HepG2 (cell line): Measurements from ENCODE around the gene DISP1. TPM values are rescaled to one million over a fixed set of nuclear protein-coding genes. Genes with fewer than 3 reads are reported as not detected.
A peak's percentile ranks its signal among the peaks of the same experiment; 100 is the strongest.

Source experiments
- ARNTL ChIP-seq: sonication (generic); formaldehyde crosslinking; IDR thresholded peaks from 2 replicates; pipeline ENCODE4 v1.4.0; 2020; ENCODE audit warnings: mild to moderate bottlenecking, missing genetic modification reagents
- CBX2 ChIP-seq, 2 experiments: fragments of 200-600 bp in 1 of 2; sonication (generic); formaldehyde crosslinking in 1 of 2; IDR thresholded peaks; 2 replicates each; pipeline versions ENCODE4 v1.7.0 to v1.8.1; 2018 to 2022; ENCODE audit warnings: low read depth in 2 of 2, low read length in 1 of 2, mild to moderate bottlenecking in 1 of 2, missing genetic modification reagents in 1 of 2
- DMAP1 ChIP-seq: IDR thresholded peaks from 2 replicates; pipeline ENCODE4 v1.6.1; 2016
- IRF2 ChIP-seq: IDR thresholded peaks from 2 replicates; pipeline ENCODE4 v1.6.1; 2018; ENCODE audit warnings: missing genetic modification reagents, missing compliant biosample characterization
- MBNL3 ChIP-seq: fragments of 250-450 bp; sonication (Bioruptor Pico); conservative IDR thresholded peaks from 2 replicates; pipeline ENCODE4 v1.8.0; 2022; ENCODE audit warnings: mild to moderate bottlenecking, inconsistent platforms
- REXO4 ChIP-seq: sonication (generic); formaldehyde crosslinking; IDR thresholded peaks from 2 replicates; pipeline ENCODE4 v1.8.0; 2022; ENCODE audit warnings: missing genetic modification reagents, mild to moderate bottlenecking, borderline replicate concordance
- SOX6 ChIP-seq, 2 experiments: fragments of 450-650 bp in 1 of 2; sonication (generic) in 1 of 2; formaldehyde crosslinking in 1 of 2; IDR thresholded peaks; 2 replicates each; pipeline versions ENCODE4 v1.4.0 to v1.6.1; 2017 to 2020; ENCODE audit warnings: antibody characterized with exemption in 1 of 2, mild to moderate bottlenecking in 1 of 2, missing genetic modification reagents in 1 of 2
- ZNF160 ChIP-seq: sonication (generic); formaldehyde crosslinking; IDR thresholded peaks from 2 replicates; pipeline ENCODE4 v1.8.0; 2022; ENCODE audit warnings: mild to moderate bottlenecking, inconsistent platforms, missing genetic modification reagents
- ZNF234 ChIP-seq: sonication (generic); formaldehyde crosslinking; conservative IDR thresholded peaks from 2 replicates; pipeline ENCODE4 v1.5.1; 2020; ENCODE audit warnings: mild to moderate bottlenecking, missing genetic modification reagents
- ZNF562 ChIP-seq: sonication (generic); formaldehyde crosslinking; IDR thresholded peaks from 2 replicates; pipeline ENCODE4 v1.8.0; 2022; ENCODE audit warnings: missing genetic modification reagents, borderline replicate concordance
- ZNF768 ChIP-seq: sonication (generic); formaldehyde crosslinking; IDR thresholded peaks from 2 replicates; pipeline ENCODE4 v1.4.0; 2020; ENCODE audit warnings: missing genetic modification reagents
- ZSCAN22 ChIP-seq: sonication (generic); formaldehyde crosslinking; IDR thresholded peaks from 2 replicates; pipeline ENCODE4 v1.4.0; 2020; ENCODE audit warnings: mild to moderate bottlenecking, missing genetic modification reagents
- ZSCAN31 ChIP-seq: sonication (generic); formaldehyde crosslinking; IDR thresholded peaks from 2 replicates; pipeline ENCODE4 v1.5.0; 2020; ENCODE audit warnings: low read depth, mild to moderate bottlenecking, missing genetic modification reagents
- polyA plus RNA-seq, 8 experiments: library from polyadenylated mRNA; depleted of rRNA in 3 of 8; stranded (reverse) in 7 of 8; unstranded in 1 of 8; fragments of >200 nt; fragmentation: Illumina TruSeq in 4 of 8; extraction: Trizol in 4 of 8; gene quantifications; 2 replicates each; pipeline versions ENCODE4 v1.2.1 to v1.2.3, GENCODE V29; 2011 to 2016; ENCODE audit warnings: low read depth in 4 of 8, missing spikeins in 1 of 8, mixed read lengths in 1 of 8; ENCODE audit not compliant: insufficient read depth in 1 of 8
- total RNA-seq, 5 experiments: library from RNA; depleted of rRNA; stranded (reverse); fragments of >200 nt; fragmentation: Illumina TruSeq; extraction: Trizol; gene quantifications; 2 replicates each; pipeline ENCODE4 v1.2.3, GENCODE V29; 2016; ENCODE audit warnings: low read depth in 1 of 5
- TF ChIP-seq, protein P1 (sequence below): sonication (generic); formaldehyde crosslinking; conservative IDR thresholded peaks from 2 replicates; pipeline ENCODE4 v1.8.1; 2023; ENCODE audit warnings: missing genetic modification reagents
- TF ChIP-seq, protein P2 (sequence below): sonication (generic); formaldehyde crosslinking; IDR thresholded peaks from 2 replicates; pipeline ENCODE4 v1.4.0; 2020; ENCODE audit warnings: missing genetic modification reagents, mild to moderate bottlenecking, borderline replicate concordance
- TF ChIP-seq, protein P3 (sequence below): sonication (generic); formaldehyde crosslinking; IDR thresholded peaks from 2 replicates; pipeline ENCODE4 v1.8.0; 2023; ENCODE audit warnings: mild to moderate bottlenecking, missing genetic modification reagents
- TF ChIP-seq, protein P4 (sequence below): IDR thresholded peaks from 2 replicates; pipeline ENCODE4 v1.6.1; 2012; ENCODE audit warnings: low read depth, low read length, improper control_type of control experiment
- TF ChIP-seq, protein P5 (sequence below): sonication (generic); formaldehyde crosslinking; IDR thresholded peaks from 2 replicates; pipeline ENCODE4 v1.4.0; 2020; ENCODE audit warnings: mild to moderate bottlenecking, missing genetic modification reagents
- TF ChIP-seq, protein P6 (sequence below): sonication (generic); formaldehyde crosslinking; IDR thresholded peaks from 2 replicates; pipeline ENCODE4 v1.4.0; 2020; ENCODE audit warnings: missing genetic modification reagents

Gene DISP1
- total and polyA plus RNA-seq, 2 of the 13 experiments (the other 11 are each of a cell fraction or from before 2014, with no cell fraction given) = 1.9 to 2.0 TPM

DNA sequence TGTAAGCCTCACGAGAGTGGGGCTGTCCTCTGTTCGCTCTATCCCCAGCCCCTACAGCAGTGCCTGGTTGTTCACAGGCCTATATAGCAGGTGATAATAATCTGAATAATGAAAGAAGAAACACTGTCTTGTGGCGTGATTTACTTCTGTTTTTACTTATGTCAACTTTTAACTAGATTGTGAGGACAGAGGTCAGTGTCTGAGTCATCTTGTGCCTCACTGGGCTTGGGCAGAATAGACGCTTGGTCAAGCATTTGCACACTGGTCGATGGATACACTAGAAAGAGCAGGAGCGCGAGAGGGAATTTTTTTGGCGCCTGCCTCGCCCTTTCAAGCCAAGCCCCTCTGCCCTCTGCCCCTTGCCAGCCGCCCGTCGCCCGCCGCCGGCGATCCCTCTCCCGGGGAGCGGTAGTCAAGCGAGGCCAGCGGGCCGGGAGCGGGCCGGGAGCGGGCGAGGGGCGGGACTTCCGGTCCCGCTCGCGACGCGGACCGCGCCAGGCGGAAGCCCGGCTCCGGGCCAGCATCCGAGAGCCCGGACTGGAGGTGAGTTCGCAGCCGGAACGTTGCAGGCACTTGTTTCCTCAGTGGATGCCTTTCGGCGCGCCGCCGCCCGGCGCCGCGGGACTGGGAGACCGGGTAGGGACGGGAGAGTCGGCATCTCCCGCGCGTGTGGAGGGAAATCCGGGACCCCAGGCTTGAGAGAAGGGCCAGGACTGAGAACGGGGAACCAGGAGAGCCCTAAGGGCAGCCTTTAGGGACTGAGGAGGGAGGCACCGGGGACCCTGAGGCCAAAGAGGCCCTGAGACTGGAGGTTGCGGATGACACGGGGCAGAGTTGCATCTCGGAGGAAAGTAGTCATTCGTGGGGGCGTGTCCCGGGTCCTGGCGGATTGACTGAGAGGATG lies at the start of gene DISP1 (continued):
- TF ChIP-seq, protein P1, sequence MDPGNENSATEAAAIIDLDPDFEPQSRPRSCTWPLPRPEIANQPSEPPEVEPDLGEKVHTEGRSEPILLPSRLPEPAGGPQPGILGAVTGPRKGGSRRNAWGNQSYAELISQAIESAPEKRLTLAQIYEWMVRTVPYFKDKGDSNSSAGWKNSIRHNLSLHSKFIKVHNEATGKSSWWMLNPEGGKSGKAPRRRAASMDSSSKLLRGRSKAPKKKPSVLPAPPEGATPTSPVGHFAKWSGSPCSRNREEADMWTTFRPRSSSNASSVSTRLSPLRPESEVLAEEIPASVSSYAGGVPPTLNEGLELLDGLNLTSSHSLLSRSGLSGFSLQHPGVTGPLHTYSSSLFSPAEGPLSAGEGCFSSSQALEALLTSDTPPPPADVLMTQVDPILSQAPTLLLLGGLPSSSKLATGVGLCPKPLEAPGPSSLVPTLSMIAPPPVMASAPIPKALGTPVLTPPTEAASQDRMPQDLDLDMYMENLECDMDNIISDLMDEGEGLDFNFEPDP (CRISPR knock-in tag) = no peak
- TF ChIP-seq ARNTL (CRISPR knock-in tag) = no peak
- TF ChIP-seq, protein P2, sequence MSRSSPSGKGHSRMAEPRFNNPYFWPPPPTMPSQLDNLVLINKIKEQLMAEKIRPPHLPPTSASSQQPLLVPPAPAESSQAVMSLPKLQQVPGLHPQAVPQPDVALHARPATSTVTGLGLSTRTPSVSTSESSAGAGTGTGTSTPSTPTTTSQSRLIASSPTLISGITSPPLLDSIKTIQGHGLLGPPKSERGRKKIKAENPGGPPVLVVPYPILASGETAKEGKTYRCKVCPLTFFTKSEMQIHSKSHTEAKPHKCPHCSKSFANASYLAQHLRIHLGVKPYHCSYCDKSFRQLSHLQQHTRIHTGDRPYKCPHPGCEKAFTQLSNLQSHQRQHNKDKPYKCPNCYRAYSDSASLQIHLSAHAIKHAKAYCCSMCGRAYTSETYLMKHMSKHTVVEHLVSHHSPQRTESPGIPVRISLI = no peak
- TF ChIP-seq ZNF562 (CRISPR knock-in tag) = no peak
- no peak for TF ChIP-seq IRF2 (CRISPR knock-in tag)
- TF ChIP-seq DMAP1 = no peak
- TF ChIP-seq, protein P3, sequence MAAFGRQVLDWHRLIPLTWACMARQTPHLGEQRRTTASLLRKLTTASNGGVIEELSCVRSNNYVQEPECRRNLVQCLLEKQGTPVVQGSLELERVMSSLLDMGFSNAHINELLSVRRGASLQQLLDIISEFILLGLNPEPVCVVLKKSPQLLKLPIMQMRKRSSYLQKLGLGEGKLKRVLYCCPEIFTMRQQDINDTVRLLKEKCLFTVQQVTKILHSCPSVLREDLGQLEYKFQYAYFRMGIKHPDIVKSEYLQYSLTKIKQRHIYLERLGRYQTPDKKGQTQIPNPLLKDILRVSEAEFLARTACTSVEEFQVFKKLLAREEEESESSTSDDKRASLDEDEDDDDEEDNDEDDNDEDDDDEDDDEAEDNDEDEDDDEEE (CRISPR knock-in tag) = no peak
- TF ChIP-seq ZSCAN31 (CRISPR knock-in tag) = 0 out of 2 replicates have a peak, but pooled peaks have one; percentile 42
- TF ChIP-seq ZNF768 (CRISPR knock-in tag) = peak; percentile 72; the same call in 1 of the 2 replicates
- TF ChIP-seq, protein P4, sequence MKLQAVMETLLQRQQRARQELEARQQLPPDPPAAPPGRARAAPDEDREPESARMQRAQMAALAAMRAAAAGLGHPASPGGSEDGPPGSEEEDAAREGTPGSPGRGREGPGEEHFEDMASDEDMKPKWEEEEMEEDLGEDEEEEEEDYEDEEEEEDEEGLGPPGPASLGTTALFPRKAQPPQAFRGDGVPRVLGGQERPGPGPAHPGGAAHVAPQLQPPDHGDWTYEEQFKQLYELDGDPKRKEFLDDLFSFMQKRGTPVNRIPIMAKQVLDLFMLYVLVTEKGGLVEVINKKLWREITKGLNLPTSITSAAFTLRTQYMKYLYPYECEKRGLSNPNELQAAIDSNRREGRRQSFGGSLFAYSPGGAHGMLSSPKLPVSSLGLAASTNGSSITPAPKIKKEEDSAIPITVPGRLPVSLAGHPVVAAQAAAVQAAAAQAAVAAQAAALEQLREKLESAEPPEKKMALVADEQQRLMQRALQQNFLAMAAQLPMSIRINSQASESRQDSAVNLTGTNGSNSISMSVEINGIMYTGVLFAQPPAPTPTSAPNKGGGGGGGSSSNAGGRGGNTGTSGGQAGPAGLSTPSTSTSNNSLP = no peak
- no peak for TF ChIP-seq ZSCAN22 (CRISPR knock-in tag)
- no peak for TF ChIP-seq MBNL3 (CRISPR knock-in tag)
- no peak for TF ChIP-seq ZNF160 (CRISPR knock-in tag)
- TF ChIP-seq, protein P5, sequence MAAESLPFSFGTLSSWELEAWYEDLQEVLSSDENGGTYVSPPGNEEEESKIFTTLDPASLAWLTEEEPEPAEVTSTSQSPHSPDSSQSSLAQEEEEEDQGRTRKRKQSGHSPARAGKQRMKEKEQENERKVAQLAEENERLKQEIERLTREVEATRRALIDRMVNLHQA (CRISPR knock-in tag) = no peak
- no peak for TF ChIP-seq SOX6 (IDR thresholded peaks at IDR 0.05)
- peak; percentile 25; the same call in 1 of the 2 replicates for TF ChIP-seq SOX6 (CRISPR knock-in tag; IDR thresholded peaks at IDR 0.05)
- TF ChIP-seq REXO4 (CRISPR knock-in tag) = no peak
- no peak for TF ChIP-seq ZNF234
- TF ChIP-seq, protein P6, sequence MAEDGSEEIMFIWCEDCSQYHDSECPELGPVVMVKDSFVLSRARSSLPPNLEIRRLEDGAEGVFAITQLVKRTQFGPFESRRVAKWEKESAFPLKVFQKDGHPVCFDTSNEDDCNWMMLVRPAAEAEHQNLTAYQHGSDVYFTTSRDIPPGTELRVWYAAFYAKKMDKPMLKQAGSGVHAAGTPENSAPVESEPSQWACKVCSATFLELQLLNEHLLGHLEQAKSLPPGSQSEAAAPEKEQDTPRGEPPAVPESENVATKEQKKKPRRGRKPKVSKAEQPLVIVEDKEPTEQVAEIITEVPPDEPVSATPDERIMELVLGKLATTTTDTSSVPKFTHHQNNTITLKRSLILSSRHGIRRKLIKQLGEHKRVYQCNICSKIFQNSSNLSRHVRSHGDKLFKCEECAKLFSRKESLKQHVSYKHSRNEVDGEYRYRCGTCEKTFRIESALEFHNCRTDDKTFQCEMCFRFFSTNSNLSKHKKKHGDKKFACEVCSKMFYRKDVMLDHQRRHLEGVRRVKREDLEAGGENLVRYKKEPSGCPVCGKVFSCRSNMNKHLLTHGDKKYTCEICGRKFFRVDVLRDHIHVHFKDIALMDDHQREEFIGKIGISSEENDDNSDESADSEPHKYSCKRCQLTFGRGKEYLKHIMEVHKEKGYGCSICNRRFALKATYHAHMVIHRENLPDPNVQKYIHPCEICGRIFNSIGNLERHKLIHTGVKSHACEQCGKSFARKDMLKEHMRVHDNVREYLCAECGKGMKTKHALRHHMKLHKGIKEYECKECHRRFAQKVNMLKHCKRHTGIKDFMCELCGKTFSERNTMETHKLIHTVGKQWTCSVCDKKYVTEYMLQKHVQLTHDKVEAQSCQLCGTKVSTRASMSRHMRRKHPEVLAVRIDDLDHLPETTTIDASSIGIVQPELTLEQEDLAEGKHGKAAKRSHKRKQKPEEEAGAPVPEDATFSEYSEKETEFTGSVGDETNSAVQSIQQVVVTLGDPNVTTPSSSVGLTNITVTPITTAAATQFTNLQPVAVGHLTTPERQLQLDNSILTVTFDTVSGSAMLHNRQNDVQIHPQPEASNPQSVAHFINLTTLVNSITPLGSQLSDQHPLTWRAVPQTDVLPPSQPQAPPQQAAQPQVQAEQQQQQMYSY (CRISPR knock-in tag) = peak; percentile 84
- no peak for TF ChIP-seq CBX2 (IDR thresholded peaks at IDR 0.05; ENCODE audit: low read depth, low read length)
- no peak for TF ChIP-seq CBX2 (CRISPR knock-in tag; IDR thresholded peaks at IDR 0.05; ENCODE audit: low read depth)
